Common myeloid progenitor, CD34-positive (primary cell): ENCODE measurements around the gene CBFA2T3.

Experiments
- CTCF ChIA-PET: fragments of 350-600 bp; sonication (Branson Sonifier 250); formaldehyde crosslinking; loops from one replicate; lab custom pipeline; 2021; ENCODE audit warnings: antibody characterized with exemption; lab: Charles Lee
- POLR2A ChIA-PET: fragments of 350-600 bp; sonication (Branson Sonifier 250); formaldehyde crosslinking; loops from one replicate; lab custom pipeline; 2021; ENCODE audit warnings: antibody characterized with exemption; lab: Charles Lee
- DNase-seq, 3 donors: peaks; one replicate each; pipeline versions ENCODE4 v3.0.0 to v3.0.0-alpha.2; 2013
- H3K27ac ChIP-seq, 2 experiments: 1 replicate in 1 of 2; 2 replicates in 1 of 2; pipeline ENCODE4 v1.7.0; 2013; ENCODE audit warnings: inconsistent platforms in 2 of 2, low read length in 2 of 2, mild to moderate bottlenecking in 2 of 2, low read depth in 1 of 2, moderate library complexity in 1 of 2; ENCODE audit not compliant: severe bottlenecking in 2 of 2, insufficient read depth in 1 of 2, poor library complexity in 1 of 2
- H3K27me3 ChIP-seq, 5 experiments: replicated peaks in 2 of 5; 1 replicate in 3 of 5; 2 replicates in 2 of 5; pipeline versions ENCODE4 v1.6.1 to v1.7.0; 2013; ENCODE audit warnings: low read length in 4 of 5, mild to moderate bottlenecking in 2 of 5, moderate library complexity in 2 of 5, inconsistent platforms in 1 of 5; ENCODE audit not compliant: insufficient read depth in 5 of 5, control insufficient read depth in 4 of 5
- H3K36me3 ChIP-seq, 4 experiments: 1 replicate in 2 of 4; 2 replicates in 2 of 4; pipeline versions ENCODE4 v1.6.1 to v1.7.0; 2013; ENCODE audit warnings: low read length in 3 of 4, control low read depth in 1 of 4, mild to moderate bottlenecking in 1 of 4; ENCODE audit not compliant: control insufficient read depth in 4 of 4, insufficient read depth in 4 of 4
- H3K4me1 ChIP-seq, 4 experiments: 1 replicate in 3 of 4; 2 replicates in 1 of 4; pipeline versions ENCODE4 v1.6.1 to v1.7.1; 2013; ENCODE audit warnings: low read length in 3 of 4, mild to moderate bottlenecking in 3 of 4, control low read depth in 1 of 4, inconsistent platforms in 1 of 4, moderate library complexity in 1 of 4; ENCODE audit not compliant: control insufficient read depth in 4 of 4, insufficient read depth in 4 of 4; ENCODE audit errors: control extremely low read depth in 1 of 4
- H3K4me3 ChIP-seq, 7 experiments: 1 replicate in 4 of 7; 2 replicates in 3 of 7; pipeline versions ENCODE4 v1.5.1 to v1.7.0; 2013; ENCODE audit warnings: mild to moderate bottlenecking in 7 of 7, low read length in 6 of 7, moderate library complexity in 6 of 7, inconsistent platforms in 2 of 7, low read depth in 2 of 7, control low read depth in 1 of 7; ENCODE audit not compliant: insufficient read depth in 4 of 7, control insufficient read depth in 1 of 7; ENCODE audit errors: extremely low read depth in 1 of 7
- H3K9me3 ChIP-seq, 5 experiments: 1 replicate in 4 of 5; 2 replicates in 1 of 5; pipeline versions ENCODE4 v1.6.1 to v1.7.1; 2013; ENCODE audit warnings: low read length in 4 of 5, mild to moderate bottlenecking in 2 of 5, inconsistent platforms in 1 of 5, low read depth in 1 of 5, moderate library complexity in 1 of 5; ENCODE audit not compliant: control insufficient read depth in 4 of 5, insufficient read depth in 2 of 5; ENCODE audit errors: control extremely low read depth in 1 of 5
- WGBS: methylation state at CpG from one replicate; pipeline ENCODE4 v1.1.5; 2013; ENCODE audit not compliant: insufficient coverage; 5-methylcytosine and 5-hydroxymethylcytosine counted together

CBFA2T3 gene

DNA sequence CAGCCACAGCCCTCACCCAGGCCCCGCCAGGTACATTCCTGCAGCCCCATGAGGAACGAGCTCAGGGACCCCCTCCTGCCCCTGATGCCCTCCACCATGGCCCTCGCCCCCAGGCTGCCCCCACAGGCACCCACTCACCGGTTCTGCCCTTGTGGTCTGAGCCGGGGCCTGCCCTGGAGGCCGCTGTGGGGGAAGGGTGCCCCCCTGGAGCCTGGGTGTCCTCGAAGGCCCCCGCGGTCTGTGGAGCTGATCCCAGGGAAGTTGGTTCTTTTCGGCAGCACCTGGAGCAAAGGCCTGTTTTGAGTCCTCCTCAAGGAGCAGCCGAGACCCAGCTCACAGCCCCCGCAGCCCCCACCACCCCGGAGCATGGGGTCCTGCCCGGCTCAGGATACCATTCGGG is 112.9 kb downstream of the CBFA2T3 start:
- no peaks in the 10 kb centered on the region for H3K9me3 ChIP-seq
- H3K4me3 ChIP-seq: no peak overlapping the region
- H3K4me1 ChIP-seq: no peaks in the 10 kb centered on the region
- 97% methylated on average over 9 of the region's 15 CpGs for WGBS
- DNase-seq: no peak
- ChIA-PET CTCF (no interaction called here), POLR2A (interaction anchor here (0.9 to 1.1 kb wide), 2 partner anchors 16 to 303 kb away, joined by 3 to 4 read pairs; no protein-coding TSS in a partner anchor)
- no peak overlapping the region for H3K27ac ChIP-seq
- H3K27me3 ChIP-seq: no peaks in the 10 kb centered on the region
- H3K36me3 ChIP-seq: peaks cover 3 to 39% (median 30%) of the 10 kb centered on the region in 4 experiments

DNA sequence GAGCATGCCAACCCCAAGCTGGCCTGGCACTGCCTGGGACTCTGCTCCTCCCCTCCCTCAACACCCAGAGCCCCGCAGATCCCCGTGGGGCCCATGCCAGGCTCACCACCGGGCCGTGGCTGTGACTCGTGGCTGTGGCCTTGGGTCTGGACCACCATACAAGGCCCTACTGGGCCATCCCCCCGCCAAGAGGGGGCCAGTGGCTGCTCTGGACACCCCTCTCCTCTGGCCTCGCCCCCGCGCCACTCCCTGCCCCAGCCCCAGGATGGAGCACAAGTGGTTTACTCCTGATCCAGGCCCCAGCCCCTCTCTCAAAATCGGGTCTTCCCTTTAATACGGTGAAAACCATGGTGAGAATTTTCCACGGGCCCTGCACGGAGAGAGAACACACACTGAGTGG is 113.6 kb downstream of the CBFA2T3 start:
- ChIA-PET POLR2A (no interaction called here), CTCF (no interaction called here)
- 98% methylated on average over 9 of the region's 13 CpGs for WGBS
- no peaks in the 10 kb centered on the region for H3K9me3 ChIP-seq
- peaks cover 3 to 46% (median 31%) of the 10 kb centered on the region in 4 experiments for H3K36me3 ChIP-seq
- peaks cover 0 to 2% (median under 1%) of the 10 kb centered on the region in 4 experiments for H3K4me1 ChIP-seq
- no peak overlapping the region for H3K27ac ChIP-seq
- H3K27me3 ChIP-seq: no peaks in the 10 kb centered on the region
- H3K4me3 ChIP-seq: no peak overlapping the region
- no peak for DNase-seq

DNA sequence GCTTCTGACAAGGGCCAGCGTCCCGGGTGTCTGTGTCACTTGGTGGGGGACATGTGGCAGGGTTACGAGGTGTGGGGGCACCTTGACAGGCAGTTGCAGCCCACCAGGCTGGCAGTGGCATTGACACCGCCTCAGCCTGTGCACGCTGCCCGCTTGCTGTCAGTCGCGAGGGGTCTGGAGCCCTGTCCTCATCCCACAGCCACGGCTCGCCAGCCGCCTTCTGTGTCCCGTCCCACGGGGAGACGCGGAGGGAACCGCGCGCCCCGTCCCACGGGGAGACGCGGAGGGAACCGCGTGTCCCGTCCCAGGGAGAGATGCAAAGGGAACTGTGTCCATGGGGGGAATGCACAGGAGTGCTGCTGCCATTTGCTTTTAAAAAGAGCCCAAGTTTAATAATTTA is 114.0 kb downstream of the CBFA2T3 start:
- no peak overlapping the region for H3K4me3 ChIP-seq
- H3K9me3 ChIP-seq: no peaks in the 10 kb centered on the region
- peaks cover 3 to 49% (median 31%) of the 10 kb centered on the region in 4 experiments for H3K36me3 ChIP-seq
- H3K27me3 ChIP-seq: no peaks in the 10 kb centered on the region
- ChIA-PET POLR2A (no interaction called here), CTCF (no interaction called here)
- no peak overlapping the region for H3K27ac ChIP-seq
- WGBS: 91% methylated on average over 17 of the region's 25 CpGs
- no peak for DNase-seq
- peaks cover 0 to 7% (median 4%) of the 10 kb centered on the region in 4 experiments for H3K4me1 ChIP-seq

DNA sequence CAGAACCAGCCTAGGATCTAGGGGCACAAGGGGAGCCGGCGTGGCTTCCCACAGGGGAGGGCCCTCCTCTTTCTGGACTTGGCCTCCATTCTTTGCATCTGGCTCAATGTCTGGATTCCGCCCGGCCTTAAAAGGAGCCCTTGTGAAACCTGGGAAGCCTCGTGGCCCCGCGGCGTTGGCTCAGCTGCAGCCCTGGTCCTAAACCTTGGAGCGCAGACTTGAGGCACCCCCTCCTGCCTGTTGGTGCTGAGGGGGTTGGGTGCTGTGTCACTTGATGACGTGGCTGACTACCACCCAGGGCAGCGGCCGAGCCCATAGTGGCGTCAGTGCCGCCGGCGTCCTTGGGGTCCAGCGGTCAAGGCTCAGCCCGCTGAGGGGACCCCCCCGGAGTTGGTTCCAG is 115.6 kb downstream of the CBFA2T3 start:
- 98% methylated on average over 17 of the region's 19 CpGs for WGBS
- ChIA-PET POLR2A (interaction anchor here (0.9 kb wide), 1 partner anchor 10 kb away, joined by 3 read pairs; no protein-coding TSS in a partner anchor), CTCF (no interaction called here)
- DNase-seq: no peak
- Histone ChIP-seq H3K9me3 (no peaks in the 10 kb centered on the region), H3K4me1 (peaks cover 0 to 12% (median 11%) of the 10 kb centered on the region in 4 experiments), H3K27me3 (no peaks in the 10 kb centered on the region), H3K27ac (no peak overlapping the region), H3K4me3 (no peak overlapping the region), H3K36me3 (peaks cover 3 to 49% (median 31%) of the 10 kb centered on the region in 4 experiments)

DNA sequence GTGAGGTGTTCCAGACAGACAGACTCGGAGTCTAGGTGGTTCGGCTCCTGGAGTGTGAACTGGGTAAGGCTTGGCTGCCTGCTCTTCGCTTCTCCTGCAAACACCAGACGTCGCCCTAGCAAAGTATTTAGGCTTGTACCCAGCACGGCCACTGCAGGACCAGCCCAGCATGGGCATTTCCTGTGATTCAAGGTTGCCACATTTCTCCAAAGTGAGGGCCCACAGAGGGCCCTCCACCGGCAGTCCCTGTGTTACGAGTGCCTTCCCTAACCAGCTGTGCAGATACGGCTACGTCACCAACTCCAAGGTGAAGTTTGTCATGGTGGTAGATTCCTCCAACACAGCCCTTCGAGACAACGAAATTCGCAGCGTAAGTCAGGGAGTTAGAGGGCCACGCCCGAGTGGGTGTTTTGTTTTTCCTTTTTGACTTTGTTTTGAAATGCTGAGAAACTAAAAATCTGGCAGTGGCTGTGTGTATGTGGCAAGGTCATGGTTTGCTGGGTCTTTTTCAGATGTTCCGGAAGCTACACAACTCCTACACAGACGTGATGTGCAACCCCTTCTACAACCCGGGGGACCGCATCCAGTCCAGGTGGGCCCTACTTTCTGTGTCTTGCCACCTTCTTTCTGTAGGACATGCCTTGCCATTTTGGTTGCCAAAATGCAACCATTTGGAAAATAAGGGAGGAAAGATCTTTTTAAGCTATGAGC is 117.5 kb downstream of the CBFA2T3 start:
- POLR2A ChIA-PET: no interaction called here

DNA sequence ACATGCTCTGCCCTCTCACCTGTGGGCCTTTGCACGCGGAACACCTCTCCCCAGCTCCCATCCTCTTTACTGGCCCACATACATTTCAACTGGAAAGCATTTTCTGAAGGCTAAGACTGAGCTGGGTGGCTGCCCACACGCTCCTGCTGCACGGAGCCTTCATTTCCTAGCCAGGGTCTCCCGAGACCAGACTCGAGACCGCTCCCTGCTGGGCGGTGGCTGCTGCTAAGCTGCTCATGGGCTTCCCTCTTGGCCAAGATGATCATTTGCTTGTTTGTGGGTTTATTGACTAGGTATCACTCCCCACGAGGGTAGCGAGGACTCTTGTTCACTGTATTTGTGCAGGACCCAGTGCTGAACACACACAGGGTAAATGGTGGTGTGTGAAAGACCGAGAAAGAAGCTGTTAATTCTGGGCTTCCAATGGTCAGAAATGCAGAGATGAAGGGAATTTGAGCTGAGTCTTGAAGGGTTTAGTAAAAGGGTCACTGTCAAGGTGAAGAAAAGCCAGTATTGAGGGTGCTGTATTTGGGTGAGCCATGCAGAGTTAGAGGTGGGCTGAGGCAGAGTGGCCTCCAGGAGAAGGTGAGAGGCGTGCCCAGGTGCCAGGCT is 119.2 kb downstream of the CBFA2T3 start:
- peak overlapping the region; percentile 83 to 98 (median 93) for H3K4me3 ChIP-seq
- WGBS: 15% methylated on average over 11 of the region's 12 CpGs
- no peaks in the 10 kb centered on the region for H3K9me3 ChIP-seq
- DNase-seq: peak; percentile 79 to 87 (median 84)
- peaks cover 3 to 43% (median 33%) of the 10 kb centered on the region in 4 experiments for H3K4me1 ChIP-seq
- H3K27me3 ChIP-seq: no peaks in the 10 kb centered on the region
- H3K27ac ChIP-seq: peak overlapping the region in 1 of 2 experiments; percentile 61
- CTCF ChIA-PET: interaction anchor here (1.0 to 3.6 kb wide), 23 partner anchors 8 to 358 kb away, joined by 3 to 39 read pairs (median 4); partner anchors contain the start of genes APRT and PABPN1L
- POLR2A ChIA-PET: interaction anchor here (0.7 kb wide), 1 partner anchor 79 kb away, joined by 3 read pairs; no protein-coding TSS in a partner anchor
- peaks cover 3 to 47% (median 32%) of the 10 kb centered on the region in 4 experiments for H3K36me3 ChIP-seq

More for the DNA sequence above, 117.5 kb downstream of the CBFA2T3 start:
- 97% methylated on average over 20 of the region's 20 CpGs for WGBS
- peaks cover 3 to 29% (median 29%) of the 10 kb centered on the region in 4 experiments for H3K4me1 ChIP-seq
- H3K36me3 ChIP-seq: peaks cover 3 to 49% (median 31%) of the 10 kb centered on the region in 4 experiments
- no peaks in the 10 kb centered on the region for H3K9me3 ChIP-seq
- H3K27ac ChIP-seq: no peak overlapping the region
- no peak for DNase-seq
- CTCF ChIA-PET: interaction anchor here (1.0 to 3.6 kb wide), 5 partner anchors 9 to 297 kb away, joined by 3 to 39 read pairs (median 5); no protein-coding TSS in a partner anchor
- no peak overlapping the region for H3K4me3 ChIP-seq
- no peaks in the 10 kb centered on the region for H3K27me3 ChIP-seq
